Neural progenitor cell (in vitro differentiated cells): ENCODE results near the gene SLC39A7. TPM values are rescaled to one million over a fixed set of nuclear protein-coding genes. Genes with fewer than 3 reads are reported as not detected.

ENCODE experiments used
- DNase-seq: peaks from one replicate; pipeline ENCODE4 v3.0.0-alpha.2; 2016; ENCODE audit warnings: low spot score
- H2AFZ ChIP-seq: fragments of 200-600 bp; sonication (generic); replicated peaks from 2 replicates; pipeline ENCODE4 v1.6.1; 2016; ENCODE audit warnings: antibody characterized with exemption
- H3F3A ChIP-seq: fragments of 200-600 bp; sonication (generic); 2 replicates; pipeline ENCODE4 v1.6.1; 2016; ENCODE audit warnings: antibody characterized with exemption, low read depth
- H3K27ac ChIP-seq: fragments of 200-600 bp; sonication (generic); 2 replicates; pipeline ENCODE4 v1.5.1; 2016; ENCODE audit warnings: mild to moderate bottlenecking
- H3K27me3 ChIP-seq: fragments of 200-600 bp; sonication (generic); 2 replicates; pipeline ENCODE4 v1.6.1; 2016; ENCODE audit warnings: mild to moderate bottlenecking, moderate library complexity
- H3K36me3 ChIP-seq: fragments of 200-600 bp; sonication (generic); 2 replicates; pipeline ENCODE4 v1.5.1; 2016
- H3K4me1 ChIP-seq: fragments of 200-600 bp; sonication (generic); 2 replicates; pipeline ENCODE4 v1.6.1; 2016; ENCODE audit warnings: mixed run types
- H3K4me2 ChIP-seq: fragments of 200-600 bp; sonication (generic); 2 replicates; pipeline ENCODE4 v1.6.1; 2016
- H3K4me3 ChIP-seq: fragments of 200-600 bp; sonication (generic); 2 replicates; pipeline ENCODE4 v1.5.1; 2016
- H3K79me2 ChIP-seq: fragments of 200-600 bp; sonication (generic); 2 replicates; pipeline ENCODE4 v1.6.1; 2016; ENCODE audit warnings: low read depth
- H3K9ac ChIP-seq: fragments of 200-600 bp; sonication (generic); 2 replicates; pipeline ENCODE4 v1.6.1; 2016
- H3K9me3 ChIP-seq: fragments of 200-600 bp; sonication (generic); 2 replicates; pipeline ENCODE4 v1.5.1; 2016; ENCODE audit warnings: low read depth
- H4K20me1 ChIP-seq: fragments of 200-600 bp; sonication (generic); 2 replicates; pipeline ENCODE4 v1.6.1; 2016; ENCODE audit warnings: low read depth
- H3K27ac Mint-ChIP-seq: 3 replicates; pipeline ENCODE4 v1.8.0; 2021; ENCODE audit warnings: mixed read lengths
- H3K27me3 Mint-ChIP-seq: 2 replicates; pipeline ENCODE4 v1.8.0; 2022; ENCODE audit warnings: low read depth, mild to moderate bottlenecking, inconsistent platforms, moderate library complexity, mixed read lengths; ENCODE audit not compliant: insufficient read depth
- H3K36me3 Mint-ChIP-seq: 3 replicates; pipeline ENCODE4 v1.8.0; 2021; ENCODE audit warnings: mixed read lengths
- H3K4me1 Mint-ChIP-seq: 3 replicates; pipeline ENCODE4 v1.8.0; 2021; ENCODE audit warnings: mixed read lengths
- H3K4me3 Mint-ChIP-seq: 3 replicates; pipeline ENCODE4 v1.8.0; 2021; ENCODE audit warnings: mild to moderate bottlenecking, moderate library complexity, mixed read lengths
- H3K9me3 Mint-ChIP-seq: 3 replicates; pipeline ENCODE4 v1.8.0; 2020; ENCODE audit warnings: mixed read lengths
- EZH2 ChIP-seq: fragments of 200-600 bp; sonication (generic); IDR thresholded peaks from 2 replicates; pipeline ENCODE4 v1.6.1; 2017; ENCODE audit warnings: antibody characterized with exemption, mild to moderate bottlenecking, moderate library complexity
- EZH2phosphoT487 ChIP-seq: fragments of 200-600 bp; sonication (generic); IDR thresholded peaks from 2 replicates; pipeline ENCODE4 v1.6.1; 2017; ENCODE audit warnings: antibody characterized with exemption
- total RNA-seq: library from RNA; depleted of rRNA; stranded (reverse); fragments of >200 nt; gene quantifications from 2 replicates; pipeline ENCODE4 v1.2.3, GENCODE V29; 2015; ENCODE audit warnings: low replicate concordance
- TF ChIP-seq, protein P1 (sequence below): fragments of 200-600 bp; sonication (generic); IDR thresholded peaks from 2 replicates; pipeline ENCODE4 v1.5.1; 2017; ENCODE audit warnings: antibody characterized with exemption, mild to moderate bottlenecking

Gene SLC39A7
- total RNA-seq, 1 donor from 2014 or later, result 40.8 TPM

DNA sequence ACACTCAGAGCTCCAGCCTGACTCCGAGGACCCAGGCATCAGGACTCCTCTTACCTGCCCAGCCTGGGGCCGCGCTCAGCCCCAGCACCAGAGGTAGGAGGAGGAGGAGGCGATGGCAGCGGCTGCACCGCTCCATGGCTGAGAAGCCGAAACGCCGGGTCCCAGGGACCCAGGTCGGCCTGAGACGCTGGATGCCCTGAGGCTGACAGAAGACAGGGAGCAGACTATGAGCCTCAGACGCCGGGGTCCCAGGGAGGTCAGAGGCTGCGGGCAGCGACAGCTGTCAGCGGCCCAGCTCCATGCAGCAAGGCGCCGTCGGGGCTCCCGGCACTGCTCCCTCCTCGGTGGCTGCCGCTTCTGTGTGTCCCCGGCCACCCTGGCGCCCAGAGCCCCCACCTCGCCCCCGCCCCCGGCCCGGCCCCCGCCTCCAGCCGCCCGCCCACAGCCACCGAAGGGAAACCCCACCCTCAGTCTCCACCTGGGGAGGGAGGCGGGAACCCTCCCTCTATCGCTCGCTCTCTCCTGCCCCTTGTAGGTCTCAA lies 8.5 kb upstream of the SLC39A7 start, which contains the start of gene COL11A2:
TSS of gene COL11A2 (minus strand) at position 363 of the 542 bp plus-strand sequence. CDS start at position 136, 227 bp downstream.
- Mint-ChIP-seq H3K9me3 (no peaks in the 10 kb centered on the region), H3K4me1 (peaks cover 11% of the 10 kb centered on the region), H3K36me3 (peaks cover 24% of the 10 kb centered on the region), H3K27me3 (peaks cover 35% of the 10 kb centered on the region), H3K4me3 (peak within 1 kb of the TSS; percentile 78), H3K27ac (no peak within 1 kb of the TSS)
- Histone ChIP-seq H3K79me2 (no peaks in the 10 kb centered on the region), H3K36me3 (no peaks in the 10 kb centered on the region), H3K4me1 (peaks cover 21% of the 10 kb centered on the region), H2AFZ (peak within 1 kb of the TSS; percentile 74), H3K4me2 (peak within 1 kb of the TSS; percentile 94), H3K9me3 (no peaks in the 10 kb centered on the region), H3K4me3 (peak within 1 kb of the TSS; percentile 55), H4K20me1 (peaks cover 42% of the 10 kb centered on the region), H3K27ac (no peak within 1 kb of the TSS), H3F3A (peaks cover 20% of the 10 kb centered on the region), H3K27me3 (peaks cover 60% of the 10 kb centered on the region), H3K9ac (no peak within 1 kb of the TSS)
- TF ChIP-seq, protein P1, sequence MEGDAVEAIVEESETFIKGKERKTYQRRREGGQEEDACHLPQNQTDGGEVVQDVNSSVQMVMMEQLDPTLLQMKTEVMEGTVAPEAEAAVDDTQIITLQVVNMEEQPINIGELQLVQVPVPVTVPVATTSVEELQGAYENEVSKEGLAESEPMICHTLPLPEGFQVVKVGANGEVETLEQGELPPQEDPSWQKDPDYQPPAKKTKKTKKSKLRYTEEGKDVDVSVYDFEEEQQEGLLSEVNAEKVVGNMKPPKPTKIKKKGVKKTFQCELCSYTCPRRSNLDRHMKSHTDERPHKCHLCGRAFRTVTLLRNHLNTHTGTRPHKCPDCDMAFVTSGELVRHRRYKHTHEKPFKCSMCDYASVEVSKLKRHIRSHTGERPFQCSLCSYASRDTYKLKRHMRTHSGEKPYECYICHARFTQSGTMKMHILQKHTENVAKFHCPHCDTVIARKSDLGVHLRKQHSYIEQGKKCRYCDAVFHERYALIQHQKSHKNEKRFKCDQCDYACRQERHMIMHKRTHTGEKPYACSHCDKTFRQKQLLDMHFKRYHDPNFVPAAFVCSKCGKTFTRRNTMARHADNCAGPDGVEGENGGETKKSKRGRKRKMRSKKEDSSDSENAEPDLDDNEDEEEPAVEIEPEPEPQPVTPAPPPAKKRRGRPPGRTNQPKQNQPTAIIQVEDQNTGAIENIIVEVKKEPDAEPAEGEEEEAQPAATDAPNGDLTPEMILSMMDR, result no peak
- TF ChIP-seq EZH2 (no peak), EZH2phosphoT487 (peak; percentile 65)
- peak; percentile 49 for DNase-seq

DNA sequence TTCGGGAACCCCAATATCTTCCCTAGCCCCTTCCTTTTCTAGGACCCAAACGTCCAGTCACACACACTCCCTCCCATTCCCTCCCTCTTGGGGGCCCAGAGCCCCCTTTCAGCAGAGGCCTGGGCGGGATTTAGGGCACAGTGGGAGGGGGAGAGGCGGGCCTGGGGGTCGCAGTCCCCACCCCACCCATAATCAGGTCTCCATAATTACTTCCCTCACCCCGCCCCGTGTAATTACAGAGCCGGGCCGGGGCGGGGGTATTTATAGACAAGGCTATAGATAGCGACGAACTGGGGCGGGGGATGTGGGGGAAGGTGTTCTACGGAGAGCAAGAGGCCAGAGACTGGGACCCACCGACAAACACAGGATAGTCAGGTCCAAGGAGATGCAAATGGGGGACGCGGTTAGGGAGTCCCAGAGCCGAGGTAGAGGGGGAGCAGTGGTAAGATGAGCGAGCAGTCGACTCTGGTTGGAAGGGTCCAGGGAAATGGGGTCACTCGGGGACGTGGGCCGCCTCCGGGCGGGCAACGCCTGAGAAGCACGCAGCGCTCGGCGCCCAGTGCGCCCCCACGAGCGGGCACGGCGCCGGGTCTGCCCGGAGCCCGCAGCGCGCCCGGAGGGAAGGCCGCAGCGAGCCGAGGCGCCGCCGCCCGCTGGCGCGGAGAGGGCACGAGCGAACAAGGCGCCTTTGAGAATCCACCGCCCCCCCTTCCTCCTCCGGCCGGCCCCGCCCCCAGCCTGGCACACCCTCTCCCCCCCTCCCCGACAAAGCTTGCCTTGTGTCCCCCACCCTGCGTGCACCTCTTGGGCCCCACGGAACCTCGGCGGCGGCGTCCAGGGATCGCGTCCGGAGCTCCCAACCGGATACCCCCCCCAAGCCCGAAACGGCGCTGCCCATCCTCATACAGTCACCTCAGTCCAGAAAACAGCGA lies 7.7 kb upstream of the SLC39A7 start:
- Histone ChIP-seq H2AFZ (peak overlapping the region; percentile 74), H3K4me3 (peak overlapping the region; percentile 55), H3F3A (peaks cover 26% of the 10 kb centered on the region), H3K9me3 (no peaks in the 10 kb centered on the region), H3K36me3 (no peaks in the 10 kb centered on the region), H3K4me1 (peaks cover 21% of the 10 kb centered on the region), H3K27me3 (peaks cover 54% of the 10 kb centered on the region), H3K4me2 (peak overlapping the region; percentile 94), H4K20me1 (peaks cover 50% of the 10 kb centered on the region), H3K79me2 (no peaks in the 10 kb centered on the region), H3K9ac (no peak overlapping the region), H3K27ac (no peak overlapping the region)
- H3K27ac Mint-ChIP-seq, result no peak overlapping the region
- peaks cover 24% of the 10 kb centered on the region for H3K36me3 Mint-ChIP-seq
- H3K27me3 Mint-ChIP-seq, result peaks cover 35% of the 10 kb centered on the region
- no peaks in the 10 kb centered on the region for H3K9me3 Mint-ChIP-seq
- peak overlapping the region; percentile 78 for H3K4me3 Mint-ChIP-seq
- peak; percentile 78 for TF ChIP-seq EZH2
- TF ChIP-seq EZH2phosphoT487, result peak; percentile 69
- TF ChIP-seq, protein P1, result no peak
- H3K4me1 Mint-ChIP-seq, result peaks cover 16% of the 10 kb centered on the region
- peak; percentile 46 for DNase-seq

DNA sequence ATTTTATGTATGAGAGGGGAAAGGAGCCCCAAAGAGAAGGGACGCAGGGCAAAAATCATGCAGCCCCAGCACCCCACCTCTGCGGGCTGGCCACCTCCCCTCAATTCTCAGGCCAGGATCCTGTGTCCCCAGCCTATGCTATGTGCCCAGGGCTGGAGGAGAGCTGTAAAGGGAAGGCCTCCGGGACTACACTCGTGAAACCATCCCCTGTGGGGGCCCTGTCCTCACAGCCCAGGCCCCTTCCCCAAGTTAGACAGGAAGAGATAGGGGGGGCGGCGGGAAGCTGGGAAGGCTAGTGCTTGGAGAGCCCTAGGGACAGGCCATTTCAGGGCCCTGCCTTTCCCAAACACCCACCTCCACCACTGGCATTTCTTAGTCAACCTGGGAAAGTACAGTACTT lies 7.0 kb upstream of the SLC39A7 start:
- H3K9me3 ChIP-seq, result no peaks in the 10 kb centered on the region
- H3K27ac Mint-ChIP-seq, result no peak overlapping the region
- peak overlapping the region; percentile 94 for H3K4me2 ChIP-seq
- no peak overlapping the region for H3K27ac ChIP-seq
- peaks cover 23% of the 10 kb centered on the region for H3K4me1 Mint-ChIP-seq
- no peaks in the 10 kb centered on the region for H3K79me2 ChIP-seq
- TF ChIP-seq EZH2 (no peak), EZH2phosphoT487 (no peak)
- TF ChIP-seq, protein P1, result no peak
- H2AFZ ChIP-seq, result no peak overlapping the region
- H4K20me1 ChIP-seq, result peaks cover 57% of the 10 kb centered on the region
- peaks cover 31% of the 10 kb centered on the region for H3K27me3 Mint-ChIP-seq
- no peak for DNase-seq
- peak overlapping the region; percentile 55 for H3K4me3 ChIP-seq
- H3K4me3 Mint-ChIP-seq, result peak overlapping the region; percentile 57
- H3K27me3 ChIP-seq, result peaks cover 48% of the 10 kb centered on the region
- no peaks in the 10 kb centered on the region for H3K9me3 Mint-ChIP-seq
- H3K36me3 ChIP-seq, result no peaks in the 10 kb centered on the region
- H3F3A ChIP-seq, result peaks cover 27% of the 10 kb centered on the region
- no peak overlapping the region for H3K9ac ChIP-seq
- peaks cover 24% of the 10 kb centered on the region for H3K36me3 Mint-ChIP-seq
- H3K4me1 ChIP-seq, result peaks cover 21% of the 10 kb centered on the region
